Skeletal muscle cell (primary cell): ENCODE data around the gene CYFIP2.
"Not testable (repeated sequence)": the region's sequence is repeated elsewhere in the genome, so short reads cannot be mapped to it uniquely, and the experiment has no call there.

ENCODE experiments used
- DNase-seq: peaks from one replicate; pipeline ENCODE4 v3.0.0-alpha.2; 2010; ENCODE audit warnings: low read depth
- H3K4me3 ChIP-seq: 2 replicates; pipeline ENCODE4 v1.5.1; 2011; ENCODE audit warnings: low read depth, mild to moderate bottlenecking, control low read depth, low read length, moderate library complexity

The CYFIP2 gene

GRCh38 chr5:157372472-157372822 is 106.5 kb downstream of the CYFIP2 start:
- no peak overlapping the region for H3K4me3 ChIP-seq
- DNase-seq: no peak

DNA sequence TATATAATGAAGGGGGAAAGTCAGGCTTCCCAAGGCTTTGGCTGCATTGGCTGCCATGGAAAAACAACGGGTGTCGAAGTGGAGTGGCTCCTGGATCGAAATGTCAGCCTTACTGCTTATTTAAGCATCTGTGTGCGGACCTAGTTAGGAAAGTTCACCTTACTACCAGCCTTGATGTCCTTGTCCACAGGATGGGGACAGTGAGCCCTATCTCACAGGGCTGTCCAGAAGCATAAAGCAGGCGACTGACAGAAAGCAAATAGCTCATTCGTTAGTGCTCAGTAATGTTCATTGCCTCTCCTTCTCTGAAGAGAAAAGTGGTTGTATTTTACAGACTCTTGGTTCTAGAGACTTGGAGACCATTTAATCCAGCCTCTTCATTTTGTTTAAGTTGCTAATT is 112.6 kb downstream of the CYFIP2 start:
- DNase-seq: no peak
- H3K4me3 ChIP-seq: no peak overlapping the region

GRCh38 chr5:157379983-157380382 is 114.1 kb downstream of the CYFIP2 start:
- H3K4me3 ChIP-seq: no peak overlapping the region
- no peak for DNase-seq

- H3K4me3 ChIP-seq: no peak overlapping the region
- no peak for DNase-seq
These were observed 115.8 kb downstream of the CYFIP2 start for GRCh38 chr5:157381746-157382145.

- H3K4me3 ChIP-seq: no peak overlapping the region
- DNase-seq: no peak
These were observed 117.3 kb downstream of the CYFIP2 start for GRCh38 chr5:157382996-157383800.

DNA sequence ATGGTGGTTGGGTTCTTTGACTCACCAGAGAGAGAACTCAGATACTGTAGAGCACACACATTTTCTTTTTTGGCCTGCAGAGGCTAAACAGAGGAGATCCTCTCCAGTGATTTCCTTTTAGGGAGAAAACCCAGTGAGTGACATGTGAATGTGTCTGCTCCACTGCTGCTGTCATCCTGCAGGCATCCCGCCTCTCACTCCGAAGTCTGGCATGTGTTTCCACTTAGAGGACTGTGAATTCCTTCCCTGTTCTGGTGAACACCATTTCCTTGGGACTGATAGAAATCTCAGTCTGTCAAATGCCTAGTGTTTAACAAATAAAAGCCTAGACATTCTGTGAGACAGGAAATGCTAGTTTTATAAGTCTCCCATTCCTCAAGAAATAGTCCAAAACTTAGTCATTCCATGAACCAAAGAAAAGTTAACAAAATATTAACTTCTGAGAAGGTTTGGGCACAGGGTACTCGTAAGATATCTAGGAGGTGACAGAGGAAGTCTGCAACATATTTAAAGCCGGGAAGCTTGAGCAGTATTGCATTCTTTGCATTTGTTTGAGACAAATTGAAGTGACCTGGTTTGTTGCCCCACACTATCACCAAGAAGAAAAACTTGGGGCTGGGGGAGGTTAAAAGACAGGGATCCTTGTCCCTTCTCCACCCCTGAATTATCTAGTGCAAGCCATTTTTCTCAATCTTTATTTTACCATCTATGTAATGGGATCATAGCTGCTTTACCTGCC is 119.2 kb downstream of the CYFIP2 start:
- DNase-seq: peak; percentile 97
- H3K4me3 ChIP-seq: no peak overlapping the region

- DNase-seq: no peak
- no peak overlapping the region for H3K4me3 ChIP-seq
These were observed 121.2 kb downstream of the CYFIP2 start for GRCh38 chr5:157387041-157387563.

DNA sequence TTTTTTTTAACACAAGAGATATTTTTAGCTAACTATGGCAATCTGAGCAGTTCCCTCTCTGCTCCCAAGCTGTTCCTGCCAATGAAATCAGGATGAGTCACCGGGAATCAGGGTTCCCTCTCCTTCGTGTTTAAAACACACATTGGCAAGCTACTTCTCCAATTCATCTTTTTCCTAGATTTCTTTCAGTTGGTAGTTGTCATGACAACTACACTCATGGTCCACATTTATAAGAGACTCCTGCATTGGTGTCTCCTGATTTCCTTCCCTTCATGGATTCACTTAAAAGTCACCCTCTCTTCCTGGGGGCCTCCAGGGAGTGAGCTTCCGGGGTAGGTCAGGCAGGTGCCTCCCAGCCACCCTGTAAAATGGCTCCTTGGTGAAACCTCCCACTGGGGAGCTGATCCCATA is 121.8 kb downstream of the CYFIP2 start:
- no peak overlapping the region for H3K4me3 ChIP-seq
- peak; percentile 86 for DNase-seq

DNA sequence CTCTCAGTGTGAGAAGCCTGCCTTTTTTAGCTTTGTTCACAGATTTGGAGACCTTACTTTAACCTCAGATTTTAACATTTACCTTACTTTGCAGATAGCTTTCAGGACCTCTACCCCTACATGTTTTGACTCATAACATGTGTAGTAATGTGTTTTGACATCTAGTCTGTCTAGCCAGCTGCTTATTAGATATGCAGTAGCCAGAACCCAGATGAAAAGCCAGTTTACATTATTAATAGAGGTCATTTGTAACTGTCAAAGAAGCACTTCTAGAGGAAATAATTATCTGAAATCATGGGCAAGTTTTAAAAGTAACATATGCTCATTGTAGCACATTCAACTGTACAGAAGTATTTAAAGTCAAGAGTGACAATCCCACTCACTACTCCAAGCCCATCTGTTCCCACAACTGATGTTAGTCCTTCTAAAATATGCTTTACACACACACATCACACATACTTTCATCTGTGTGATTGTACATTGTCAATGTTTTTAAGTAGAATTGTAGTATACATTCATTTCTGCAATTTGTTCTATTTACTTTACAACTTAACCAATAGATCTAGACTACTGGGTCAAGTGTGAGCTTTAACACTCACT is 122.3 kb downstream of the CYFIP2 start:
- DNase-seq: no peak
- no peak overlapping the region for H3K4me3 ChIP-seq

DNA sequence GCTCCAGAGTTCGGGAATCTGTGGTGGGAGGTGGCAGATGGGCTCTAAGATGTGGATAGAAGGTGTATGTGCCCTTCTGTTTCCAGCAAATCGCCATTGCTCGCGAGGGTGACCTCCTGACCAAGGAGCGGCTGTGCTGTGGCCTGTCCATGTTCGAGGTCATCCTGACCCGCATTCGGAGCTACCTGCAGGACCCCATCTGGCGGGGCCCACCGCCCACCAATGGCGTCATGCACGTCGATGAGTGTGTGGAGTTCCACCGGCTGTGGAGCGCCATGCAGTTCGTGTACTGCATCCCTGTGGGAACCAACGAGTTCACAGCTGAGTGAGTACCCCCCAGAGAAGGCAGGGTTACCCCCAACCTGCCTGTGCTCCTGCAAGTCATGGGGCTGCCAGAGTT is 123.2 kb downstream of the CYFIP2 start:
- no peak for DNase-seq
- no peak overlapping the region for H3K4me3 ChIP-seq

DNA sequence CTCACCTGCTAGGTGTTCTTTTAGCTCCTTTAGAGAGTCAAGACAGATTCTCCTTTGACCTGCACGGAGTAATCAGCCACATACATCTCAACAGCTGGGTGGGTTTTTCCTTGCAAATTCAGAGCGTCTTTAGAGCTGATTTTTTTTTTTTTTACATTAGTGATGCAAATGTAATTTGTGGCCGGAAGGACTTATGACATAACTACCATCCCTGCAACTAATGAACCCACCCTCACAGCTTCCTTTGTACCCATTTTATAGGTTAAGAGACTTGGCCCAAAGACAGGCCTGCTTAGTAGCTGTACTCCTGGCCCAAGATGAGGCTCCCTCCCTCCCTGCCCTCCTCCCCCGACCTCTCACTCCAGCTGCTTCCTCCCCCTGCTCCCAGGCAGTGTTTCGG is 124.2 kb downstream of the CYFIP2 start:
- no peak overlapping the region for H3K4me3 ChIP-seq
- DNase-seq: no peak

GRCh38 chr5:157390551-157391297 is 124.8 kb downstream of the CYFIP2 start:
- H3K4me3 ChIP-seq: no peak overlapping the region
- DNase-seq: peak; percentile 66

DNA sequence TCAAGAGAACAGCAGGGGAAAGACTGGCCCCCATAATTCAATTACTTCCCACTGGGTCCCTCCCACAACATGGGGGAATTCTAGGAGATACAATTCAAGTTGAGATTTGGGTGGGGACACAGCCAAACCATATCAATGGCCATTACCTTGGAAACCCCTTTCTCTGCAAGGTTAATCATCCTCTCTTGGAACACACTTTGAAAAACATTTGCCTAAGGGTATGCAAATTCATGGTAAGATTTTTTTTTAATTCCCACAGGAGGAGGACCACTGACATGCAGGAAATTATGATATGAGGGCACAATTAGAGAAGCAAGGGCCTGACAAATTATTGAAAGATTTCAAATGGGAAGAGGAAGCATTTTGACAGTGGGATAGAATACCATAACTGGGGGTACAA is 132.4 kb downstream of the CYFIP2 start:
- no peak for DNase-seq
- no peak overlapping the region for H3K4me3 ChIP-seq

DNA sequence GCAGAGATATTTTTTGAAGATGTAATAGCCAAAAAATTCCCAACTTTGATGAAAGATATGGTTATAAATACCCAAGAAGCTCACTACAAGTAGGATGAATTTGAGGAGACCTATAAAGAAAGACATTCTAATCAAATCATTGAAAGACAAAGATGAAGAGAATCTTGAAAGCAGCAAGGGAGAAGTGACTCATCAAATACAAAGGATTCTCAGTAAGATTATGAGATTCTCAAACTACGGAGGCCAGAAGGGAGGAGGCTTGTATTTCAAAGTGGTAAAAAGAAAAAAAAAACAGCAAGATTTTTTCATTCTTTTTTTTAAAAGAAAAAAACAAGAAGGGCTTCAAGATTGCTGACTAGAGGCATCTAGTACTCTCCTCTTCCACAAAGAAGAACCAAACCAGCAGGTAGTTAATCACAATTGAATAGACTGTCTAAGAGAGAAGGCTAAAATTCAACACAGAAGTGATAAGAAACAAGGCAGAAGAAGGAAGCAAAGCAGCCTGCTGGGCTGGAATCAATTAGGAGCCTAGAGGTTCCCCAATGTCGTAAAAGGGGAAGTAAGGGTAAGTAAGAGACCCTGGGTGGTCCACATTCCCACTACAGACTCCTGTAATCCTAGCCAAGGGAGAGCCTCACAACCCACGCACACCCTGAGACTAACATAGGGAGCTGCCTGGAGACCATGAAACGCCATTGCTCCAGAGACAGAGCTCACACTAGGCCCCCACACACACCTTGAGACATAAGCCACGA is 135.0 kb downstream of the CYFIP2 start:
- no peak for DNase-seq
- no peak overlapping the region for H3K4me3 ChIP-seq

- no peak overlapping the region for H3K4me3 ChIP-seq
- no peak for DNase-seq
These were observed 149.9 kb downstream of the CYFIP2 start for GRCh38 chr5:157415838-157416237.

DNA sequence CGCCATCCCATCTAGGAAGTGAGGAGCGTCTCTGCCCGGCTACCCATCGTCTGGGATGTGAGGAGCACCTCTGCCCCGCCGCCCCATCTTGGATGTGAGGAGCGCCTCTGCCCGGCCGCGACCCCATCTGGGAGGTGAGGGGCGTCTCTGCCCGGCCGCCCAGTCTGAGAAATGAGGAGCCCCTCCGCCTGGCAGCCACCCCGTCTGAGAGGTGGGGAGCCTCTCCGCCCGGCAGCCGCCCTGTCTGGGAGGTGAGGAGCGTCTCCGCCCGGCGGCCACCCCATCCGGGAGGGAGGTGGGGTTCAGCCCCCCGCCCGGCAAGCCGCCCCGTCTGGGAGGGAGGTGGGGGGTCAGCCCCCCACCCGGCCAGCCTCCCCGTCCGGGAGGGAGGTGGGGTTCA is 153.6 kb downstream of the CYFIP2 start:
- not testable (repeated sequence) for DNase-seq, H3K4me3 ChIP-seq

- not testable (repeated sequence) for H3K4me3 ChIP-seq, DNase-seq
These were observed 164.0 kb downstream of the CYFIP2 start for GRCh38 chr5:157429920-157430319.

GRCh38 chr5:157431544-157432200 is 165.7 kb downstream of the CYFIP2 start:
- H3K4me3 ChIP-seq: no peak overlapping the region
- DNase-seq: peak; percentile 13

DNA sequence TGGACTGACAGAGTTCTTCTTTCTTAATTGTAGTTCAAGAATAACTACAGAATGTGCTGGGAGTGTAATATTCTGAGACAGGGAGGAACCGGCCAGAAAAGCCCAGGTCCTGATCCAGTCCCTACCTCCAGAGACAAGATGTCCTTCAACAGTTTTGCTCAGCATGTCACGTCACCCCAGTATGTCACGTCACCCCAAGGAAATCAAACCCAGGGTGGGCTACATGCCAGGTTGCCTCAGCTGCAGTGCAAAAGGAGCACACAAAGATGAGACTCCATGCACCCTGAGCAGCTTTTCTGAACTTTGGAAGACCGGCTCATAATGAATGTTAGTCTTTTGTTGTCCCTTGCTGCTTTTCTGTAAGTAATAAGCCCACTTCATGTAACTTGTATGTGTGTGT is 168.2 kb downstream of the CYFIP2 start:
- H3K4me3 ChIP-seq: no peak overlapping the region
- DNase-seq: no peak
